OCI-LY3 (cell line): ENCODE measurements around the gene RNF181.
"Not testable (repeated sequence)": the region's sequence is repeated elsewhere in the genome, so short reads cannot be mapped to it uniquely, and the experiment has no call there.

Source experiments
- H2AFZ ChIP-seq: fragments of 200-600, 300-600 bp; shearing (Covaris generic); 2 replicates; pipeline ENCODE4 v1.6.0; 2014; ENCODE audit warnings: antibody characterized with exemption, low read depth, low read length
- H3K27ac ChIP-seq: fragments of 200-600, 300-600 bp; sonication (generic); 2 replicates; pipeline ENCODE4 v1.5.1; 2014; ENCODE audit warnings: mild to moderate bottlenecking, low read length, moderate library complexity, mixed read lengths
- H3K27me3 ChIP-seq: fragments of 200-600, 300-600 bp; sonication (generic); 2 replicates; pipeline ENCODE4 v1.6.1; 2014; ENCODE audit warnings: low read depth, low read length, mixed read lengths
- H3K36me3 ChIP-seq: fragments of 200-600, 300-600 bp; sonication (generic); replicated peaks from 2 replicates; pipeline ENCODE3; 2014; ENCODE audit warnings: low read depth, low read length, mixed read lengths
- H3K4me1 ChIP-seq: fragments of 300-600, 200-600 bp; sonication (generic); 2 replicates; pipeline ENCODE4 v1.6.1; 2014; ENCODE audit warnings: low read length, mixed read lengths
- H3K4me2 ChIP-seq: fragments of 200-600, 300-600 bp; sonication (generic); 2 replicates; pipeline ENCODE4 v1.6.1; 2014; ENCODE audit warnings: low read length, mixed read lengths
- H3K4me3 ChIP-seq: fragments of 300-600, 200-600 bp; sonication (generic); 2 replicates; pipeline ENCODE4 v1.5.1; 2014; ENCODE audit warnings: antibody characterized with exemption, mild to moderate bottlenecking, low read length, moderate library complexity
- H3K79me2 ChIP-seq: fragments of 300-600, 200-600 bp; shearing (Covaris generic); 2 replicates; pipeline ENCODE4 v1.6.1; 2014; ENCODE audit warnings: mild to moderate bottlenecking, low read length, mixed read lengths
- H3K9ac ChIP-seq: fragments of 300-600, 200-600 bp; shearing (Covaris generic); 2 replicates; pipeline ENCODE4 v1.6.0; 2014; ENCODE audit warnings: mild to moderate bottlenecking, low read length, moderate library complexity
- H3K9me3 ChIP-seq: fragments of 200-600, 300-600 bp; shearing (Covaris generic); 2 replicates; pipeline ENCODE4 v1.6.1; 2014; ENCODE audit warnings: low read length, mixed read lengths; ENCODE audit not compliant: insufficient read depth
- H4K20me1 ChIP-seq: fragments of 200-600, 300-600 bp; sonication (generic); 2 replicates; pipeline ENCODE4 v1.6.1; 2016; ENCODE audit warnings: low read length, mixed read lengths; ENCODE audit not compliant: insufficient read depth
- CTCF ChIP-seq: fragments of 200-600, 300-600 bp; sonication (generic); IDR thresholded peaks from 2 replicates; pipeline ENCODE4 v1.5.1; 2014; ENCODE audit warnings: antibody characterized with exemption, low read length, low read depth
- EZH2phosphoT487 ChIP-seq: fragments of 200-600 bp; shearing (Covaris generic); IDR thresholded peaks from 2 replicates; pipeline ENCODE4 v1.6.1; 2018; ENCODE audit warnings: antibody characterized with exemption, mixed run types, low read depth

RNF181 gene

GRCh38 chr2:85615413-85615728 lies 19.8 kb downstream of the RNF181 start:
- Histone ChIP-seq H3K36me3 (peaks cover 14% of the 10 kb centered on the region), H3K79me2 (peaks cover 54% of the 10 kb centered on the region), H3K9me3 (no peaks in the 10 kb centered on the region), H3K9ac (no peak overlapping the region), H3K27ac (no peak overlapping the region), H3K4me3 (no peak overlapping the region), H2AFZ (no peak overlapping the region), H4K20me1 (peaks cover 7% of the 10 kb centered on the region), H3K27me3 (no peaks in the 10 kb centered on the region), H3K4me1 (peaks cover 13% of the 10 kb centered on the region), H3K4me2 (no peak overlapping the region)
- TF ChIP-seq CTCF: no peak
- no peak for TF ChIP-seq EZH2phosphoT487

GRCh38 chr2:85617723-85618122 lies 22.2 kb downstream of the RNF181 start:
- H4K20me1 ChIP-seq, H3K27me3 ChIP-seq, H3K4me1 ChIP-seq, H3K9me3 ChIP-seq, H3K27ac ChIP-seq, H3K9ac ChIP-seq, H2AFZ ChIP-seq: not testable (repeated sequence)
- peak overlapping the region; percentile 88; the same call in 1 of the 2 replicates for H3K4me3 ChIP-seq
- peaks cover 50% of the 10 kb centered on the region for H3K79me2 ChIP-seq
- peaks cover 25% of the 10 kb centered on the region for H3K36me3 ChIP-seq
- H3K4me2 ChIP-seq: peak overlapping the region; percentile 92

DNA sequence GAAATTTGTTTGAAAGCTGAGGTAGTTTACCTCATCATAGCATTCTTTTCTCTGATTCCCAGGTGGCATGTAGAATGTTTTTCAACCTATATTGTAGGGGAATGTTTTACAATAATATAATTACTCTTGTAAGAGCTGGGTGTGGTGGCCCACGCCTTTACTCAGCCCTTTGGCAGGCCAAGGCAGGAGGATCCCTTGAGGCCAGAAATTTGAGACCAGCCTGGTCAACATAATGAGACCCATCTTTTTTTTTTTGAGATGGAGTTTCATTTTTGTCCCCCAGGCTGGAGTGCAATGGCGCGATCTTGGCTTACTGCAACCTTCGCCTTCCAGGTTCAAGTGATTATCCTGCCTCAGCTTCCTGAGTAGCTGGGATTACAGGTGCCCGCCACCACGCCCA lies 24.1 kb downstream of the RNF181 start:
- peaks cover 8% of the 10 kb centered on the region for H3K4me1 ChIP-seq
- no peak overlapping the region for H3K4me2 ChIP-seq
- no peak overlapping the region for H2AFZ ChIP-seq
- H3K79me2 ChIP-seq: peaks cover 50% of the 10 kb centered on the region
- peaks cover 7% of the 10 kb centered on the region for H4K20me1 ChIP-seq
- no peak overlapping the region for H3K27ac ChIP-seq
- H3K9ac ChIP-seq: no peak overlapping the region
- no peaks in the 10 kb centered on the region for H3K9me3 ChIP-seq
- TF ChIP-seq EZH2phosphoT487: no peak
- no peak for TF ChIP-seq CTCF
- H3K36me3 ChIP-seq: peaks cover 37% of the 10 kb centered on the region
- no peak overlapping the region for H3K4me3 ChIP-seq
- H3K27me3 ChIP-seq: no peaks in the 10 kb centered on the region

DNA sequence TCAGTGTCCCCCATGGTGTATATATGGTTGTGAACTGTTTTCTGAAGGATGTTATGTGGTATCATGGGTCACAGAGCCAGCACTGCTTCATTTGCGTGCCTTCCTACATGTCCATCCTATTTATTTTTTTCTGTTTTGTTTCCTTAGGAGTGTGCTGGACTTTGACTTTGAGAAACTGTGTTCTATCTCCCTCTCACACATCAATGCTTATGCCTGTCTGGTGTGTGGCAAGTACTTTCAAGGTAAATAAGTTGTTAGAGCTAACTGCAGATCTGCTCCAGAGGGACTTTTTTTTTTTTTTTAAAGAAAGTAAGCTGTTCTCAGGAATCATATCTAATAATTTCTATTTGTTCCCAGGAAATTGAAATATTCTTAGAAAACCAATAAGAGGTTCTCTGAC lies 25.8 kb downstream of the RNF181 start:
- no peak overlapping the region for H3K9ac ChIP-seq

More for the DNA sequence above, 25.8 kb downstream of the RNF181 start:
- Histone ChIP-seq H3K4me1 (peaks cover 8% of the 10 kb centered on the region), H4K20me1 (peaks cover 7% of the 10 kb centered on the region), H3K4me2 (no peak overlapping the region), H3K4me3 (no peak overlapping the region), H3K27ac (no peak overlapping the region), H2AFZ (no peak overlapping the region), H3K9me3 (no peaks in the 10 kb centered on the region), H3K79me2 (peaks cover 46% of the 10 kb centered on the region), H3K36me3 (peaks cover 44% of the 10 kb centered on the region), H3K27me3 (no peaks in the 10 kb centered on the region)
- TF ChIP-seq CTCF: no peak
- no peak for TF ChIP-seq EZH2phosphoT487
